HG03095 (cell line): ENCODE results near the gene ATP5PB.

ENCODE experiments used
- ATAC-seq: cut with Tn5 transposase; IDR thresholded peaks from one replicate; pipeline ENCODE4 v1.9.1; 2021; ENCODE audit warnings: moderate library complexity; ENCODE audit not compliant: unreplicated experiment

The ATP5PB gene

GRCh38 chr1:111474106-111474505, 24.8 kb downstream of the ATP5PB start:
- no peak for ATAC-seq

DNA sequence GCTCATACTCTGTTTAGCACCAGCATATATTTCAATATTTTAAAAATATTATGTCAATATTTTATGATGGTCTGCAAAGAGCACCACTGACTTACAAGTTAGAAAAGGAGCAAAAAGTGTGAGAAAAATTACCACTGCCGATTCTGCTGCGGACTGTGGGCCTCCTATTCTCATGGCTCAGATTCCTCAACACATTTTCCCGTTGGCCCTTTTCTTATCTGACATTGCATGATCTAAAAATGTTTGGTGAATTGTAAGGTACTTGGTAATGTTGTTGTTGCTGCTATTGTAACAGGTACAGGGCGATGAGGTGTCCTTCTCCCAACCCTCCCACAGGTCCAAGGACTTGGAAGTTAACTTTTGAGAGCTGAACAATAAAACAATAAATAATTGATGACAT, 25.3 kb downstream of the ATP5PB start:
- no peak for ATAC-seq

GRCh38 chr1:111475701-111476100, 26.4 kb downstream of the ATP5PB start:
- no peak for ATAC-seq

DNA sequence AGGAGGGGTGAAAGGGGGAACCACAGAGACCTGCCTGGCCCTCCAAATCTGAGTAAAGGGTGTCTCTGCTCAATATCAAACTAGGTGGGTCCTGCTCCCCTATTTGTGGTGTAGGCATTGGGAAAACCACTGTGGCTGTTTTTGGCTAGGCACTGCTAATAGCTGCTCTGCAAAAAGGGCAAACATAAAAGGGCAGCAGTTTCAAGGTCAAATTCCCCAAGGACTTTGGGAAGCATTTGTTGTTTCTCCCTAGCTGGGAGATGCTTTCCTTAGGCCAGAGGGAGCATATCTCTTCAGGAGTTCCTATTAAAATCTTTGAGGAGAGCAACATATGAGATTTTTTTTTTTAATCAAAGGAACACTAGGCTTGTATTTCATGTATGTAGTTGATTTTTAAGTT, 26.9 kb downstream of the ATP5PB start:
- ATAC-seq = no peak

GRCh38 chr1:111476761-111477309, 27.6 kb downstream of the ATP5PB start:
- ATAC-seq = peak; percentile 75

DNA sequence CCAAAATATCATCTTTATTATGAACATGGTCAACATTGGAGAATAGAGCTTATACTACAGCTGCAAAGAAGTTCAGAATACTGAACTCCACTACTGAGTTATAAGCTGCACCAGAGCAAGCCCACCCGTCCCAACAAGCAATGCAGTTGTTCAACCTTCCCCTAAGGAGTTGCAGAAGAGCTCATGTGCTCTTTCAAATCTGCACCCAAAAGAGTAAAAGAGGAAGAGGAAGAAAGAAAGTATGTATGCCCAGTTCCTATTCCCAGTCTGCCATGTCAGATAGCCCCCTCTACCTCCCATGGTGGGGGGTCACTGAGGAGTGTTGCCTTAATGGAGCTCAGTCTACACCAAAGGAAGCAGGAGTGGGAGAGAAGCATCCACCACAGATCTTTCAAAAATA, 31.4 kb downstream of the ATP5PB start:
- no peak for ATAC-seq

DNA sequence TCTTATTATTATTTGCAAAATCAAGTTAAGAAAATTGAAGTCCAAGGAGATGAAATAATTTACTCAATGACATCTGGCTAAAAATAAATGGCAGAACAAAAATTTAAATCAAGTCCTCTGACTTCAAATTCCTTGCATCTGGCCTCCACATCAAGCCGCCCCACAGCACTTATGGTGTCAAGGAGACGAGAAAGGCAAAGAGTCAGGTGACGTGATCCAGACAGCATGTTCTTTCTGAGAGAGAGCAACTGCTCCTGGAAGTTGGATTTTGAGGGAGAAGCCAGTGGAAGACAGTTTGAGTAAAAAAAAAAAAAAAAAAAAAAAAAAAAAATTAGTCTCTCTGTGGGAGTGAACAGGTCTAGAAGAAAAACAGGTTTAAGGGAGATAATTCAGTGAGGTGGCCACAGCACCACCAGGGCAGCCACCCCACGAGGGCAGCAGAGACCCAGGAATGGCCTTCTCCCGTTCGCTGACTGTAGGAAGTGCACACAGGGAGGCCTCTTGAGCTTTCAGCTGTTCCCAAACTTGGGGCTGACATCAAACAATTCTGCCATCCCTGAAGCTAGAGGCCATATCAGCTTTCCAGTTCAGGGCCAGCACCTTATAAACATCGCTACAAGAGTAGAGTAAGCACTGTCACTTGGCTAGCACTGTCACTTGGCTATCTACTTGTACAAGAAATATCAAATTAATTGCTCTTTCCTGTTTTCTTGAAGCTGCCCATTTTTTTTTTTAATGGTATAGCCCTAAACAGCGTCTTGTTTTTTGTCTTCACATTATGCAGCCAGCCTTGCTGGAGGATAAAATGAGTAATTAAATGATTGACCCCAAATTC, 32.3 kb downstream of the ATP5PB start:
- no peak for ATAC-seq

DNA sequence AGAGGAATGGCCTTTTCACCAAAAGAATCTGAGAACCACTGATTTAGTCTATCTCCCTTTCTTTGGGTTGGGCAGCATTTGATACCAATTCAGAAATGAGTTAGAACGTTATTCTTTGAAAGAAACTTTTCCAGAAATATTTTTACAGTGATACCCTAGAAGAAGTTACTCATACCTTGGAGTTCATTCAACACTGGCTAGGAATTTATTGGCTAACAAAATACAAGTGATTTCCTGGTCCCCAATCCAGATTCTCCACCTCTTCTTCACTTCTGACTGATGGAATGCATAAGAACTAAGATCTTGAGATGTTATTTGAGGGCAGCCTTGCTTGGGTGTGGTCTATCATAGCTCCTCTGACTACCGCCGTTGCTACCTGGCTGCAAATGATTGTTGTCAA, 33.9 kb downstream of the ATP5PB start:
- ATAC-seq = no peak

DNA sequence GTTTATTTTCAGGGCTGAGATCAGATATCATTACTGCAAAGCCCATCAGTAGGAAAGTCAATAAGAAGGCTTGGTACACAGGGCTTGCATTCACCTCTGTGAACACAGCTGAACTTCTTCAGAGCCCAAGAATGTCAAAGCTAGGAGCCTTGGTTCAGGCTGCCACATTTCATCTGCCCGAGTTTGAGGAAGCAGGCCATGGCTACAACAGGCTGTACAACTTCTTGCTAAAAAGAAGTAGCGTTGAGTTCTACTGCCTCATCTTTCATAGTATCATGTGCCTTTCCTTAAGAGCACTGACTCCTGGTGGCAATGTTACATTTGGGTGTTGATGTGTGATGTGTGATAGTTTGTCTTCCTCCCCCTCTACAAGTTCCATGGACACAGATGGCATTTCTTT, 34.6 kb downstream of the ATP5PB start:
- ATAC-seq = no peak

DNA sequence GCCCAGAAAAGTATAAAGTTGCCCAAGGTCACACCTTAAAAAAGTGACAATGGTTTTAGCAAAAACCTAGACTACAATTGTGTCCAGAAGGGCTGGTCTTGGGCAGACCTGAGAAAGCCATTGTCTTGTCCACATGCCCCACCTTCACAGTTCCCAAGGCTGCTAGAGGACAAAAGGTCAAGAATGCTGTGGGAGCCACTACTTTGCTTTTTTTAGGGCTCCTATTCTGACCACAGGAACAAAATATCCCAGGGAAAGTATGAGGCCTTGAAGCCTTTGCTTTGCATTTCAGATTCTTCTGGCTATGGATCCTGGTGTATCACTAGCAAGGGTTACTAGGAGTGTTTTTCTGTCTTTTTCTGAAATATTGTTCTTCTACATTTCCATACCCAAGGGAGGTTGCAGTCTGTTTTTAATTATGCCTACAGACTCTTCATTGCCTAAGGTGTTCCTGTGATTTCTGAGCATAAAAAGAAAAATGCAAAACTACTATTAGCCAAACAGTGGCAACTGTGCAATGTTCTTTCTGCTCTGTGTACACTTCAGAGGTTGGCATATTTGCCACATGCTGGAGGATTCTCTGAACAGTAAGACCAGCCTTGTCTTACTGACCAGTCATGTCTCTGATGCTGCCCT, 35.2 kb downstream of the ATP5PB start:
- no peak for ATAC-seq

GRCh38 chr1:111486431-111486830, 37.2 kb downstream of the ATP5PB start:
- no peak for ATAC-seq

DNA sequence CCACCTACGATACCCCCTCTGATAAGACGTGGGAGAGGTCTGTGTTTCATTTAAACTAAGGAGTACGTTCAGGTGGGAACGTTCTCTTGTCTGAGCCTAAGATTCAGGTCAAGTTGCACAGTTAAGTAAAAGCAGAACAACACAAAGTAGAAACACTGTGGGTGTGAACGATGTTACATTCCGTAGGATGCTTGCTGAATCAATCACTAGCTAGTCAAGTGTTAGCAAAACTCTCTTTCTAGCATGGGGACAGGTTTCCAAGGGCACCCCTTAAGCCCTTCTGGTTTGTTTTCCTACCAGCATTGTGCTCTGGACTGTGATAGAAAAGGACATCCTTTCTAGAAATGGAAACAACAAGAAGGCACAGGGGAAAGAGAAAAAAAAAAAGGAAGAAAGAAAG, 37.9 kb downstream of the ATP5PB start:
- ATAC-seq = no peak

DNA sequence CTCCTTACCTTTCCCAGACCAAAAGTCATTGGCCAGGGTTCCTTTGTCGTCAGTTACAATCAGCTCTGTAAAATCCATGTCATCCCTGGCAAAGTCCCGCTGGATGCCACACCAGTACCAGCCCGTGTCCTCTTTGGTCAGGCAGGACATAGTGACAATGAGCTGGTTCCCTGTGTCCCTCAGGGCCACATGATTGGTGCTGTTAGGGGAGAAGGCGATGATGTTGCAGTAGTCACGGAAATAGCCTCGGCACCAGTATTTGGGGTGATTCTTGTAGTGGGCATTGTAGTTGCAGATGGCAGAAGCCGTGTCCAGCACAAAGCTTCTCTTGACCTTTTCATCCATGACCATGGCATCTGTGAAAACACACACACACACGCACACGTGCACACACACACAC, 39.4 kb downstream of the ATP5PB start:
- ATAC-seq = no peak

DNA sequence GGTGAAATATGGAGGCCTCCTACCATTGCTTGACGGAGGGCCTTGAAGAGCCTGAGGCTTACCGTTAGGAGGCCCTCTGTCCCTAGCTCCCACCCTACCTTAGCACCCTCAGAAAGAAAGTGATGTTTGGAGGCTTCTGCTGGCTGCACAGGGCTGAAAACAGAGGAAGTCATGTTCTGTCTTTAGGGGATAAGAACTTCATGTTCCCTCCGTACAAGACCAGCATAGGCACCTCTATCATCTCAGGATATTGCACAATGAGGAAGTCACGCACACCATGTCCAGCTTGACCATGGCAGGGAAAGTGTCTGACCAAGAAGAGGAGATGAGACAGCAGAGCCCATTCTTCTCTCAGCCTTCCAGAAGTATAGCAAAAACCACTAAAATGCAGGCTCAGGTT, 40.3 kb downstream of the ATP5PB start:
- no peak for ATAC-seq

DNA sequence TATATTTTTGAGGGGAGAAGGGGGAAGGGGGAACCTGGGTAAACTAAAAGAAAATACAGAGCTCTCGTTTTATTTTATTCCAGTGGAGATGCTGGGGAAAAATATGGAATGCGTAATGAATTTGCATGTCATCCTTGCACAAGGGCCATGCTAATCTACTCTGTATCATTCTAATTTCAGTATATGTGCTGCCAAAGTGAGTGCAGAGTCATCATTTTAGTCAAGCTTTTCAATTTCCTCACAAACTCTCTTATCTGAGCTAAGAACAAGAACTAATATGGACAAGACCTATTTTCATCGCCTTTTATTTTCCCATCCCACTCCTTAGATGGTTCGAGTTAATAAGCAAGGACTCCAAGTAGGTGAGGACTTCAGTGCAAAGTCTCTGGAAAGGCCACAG, 41.0 kb downstream of the ATP5PB start:
- ATAC-seq = no peak

DNA sequence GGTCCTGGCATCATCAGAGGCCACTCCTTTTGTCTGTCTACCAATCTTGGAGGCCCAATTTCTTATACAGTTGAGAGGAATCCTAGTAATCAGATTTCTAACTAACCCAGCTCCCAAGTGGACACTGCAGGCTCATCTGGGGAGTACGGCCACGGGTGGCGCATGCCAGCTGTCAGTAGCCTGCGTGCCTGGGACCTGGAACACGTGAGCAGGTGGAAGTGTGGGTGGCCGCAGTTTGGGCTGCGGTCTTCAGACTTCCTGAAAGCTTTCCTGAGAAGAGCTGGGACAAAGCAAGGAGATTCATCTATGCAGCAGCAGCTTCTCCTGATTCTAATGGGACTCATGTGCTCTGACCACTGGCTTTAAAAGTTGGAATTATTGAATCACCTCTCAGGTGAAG, 41.8 kb downstream of the ATP5PB start:
- no peak for ATAC-seq

DNA sequence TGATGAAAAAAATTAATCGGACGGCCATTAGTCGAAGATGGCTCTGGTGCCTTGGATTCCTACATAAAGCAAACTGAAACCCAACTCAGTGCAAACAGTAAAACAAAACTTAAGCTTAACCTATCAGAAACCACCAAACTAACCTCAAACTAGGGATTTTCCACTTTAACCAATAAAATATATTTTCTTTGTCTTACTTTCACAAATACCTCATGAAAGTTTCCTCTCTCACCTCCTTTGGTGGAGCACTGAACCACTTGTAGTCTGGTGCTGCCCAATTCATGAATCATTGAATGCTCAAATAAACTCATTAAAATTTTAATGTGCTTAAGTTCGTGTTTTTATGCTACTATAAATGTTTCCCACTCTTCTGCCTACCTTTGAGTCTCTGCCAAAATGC, 47.1 kb downstream of the ATP5PB start:
- ATAC-seq = no peak

DNA sequence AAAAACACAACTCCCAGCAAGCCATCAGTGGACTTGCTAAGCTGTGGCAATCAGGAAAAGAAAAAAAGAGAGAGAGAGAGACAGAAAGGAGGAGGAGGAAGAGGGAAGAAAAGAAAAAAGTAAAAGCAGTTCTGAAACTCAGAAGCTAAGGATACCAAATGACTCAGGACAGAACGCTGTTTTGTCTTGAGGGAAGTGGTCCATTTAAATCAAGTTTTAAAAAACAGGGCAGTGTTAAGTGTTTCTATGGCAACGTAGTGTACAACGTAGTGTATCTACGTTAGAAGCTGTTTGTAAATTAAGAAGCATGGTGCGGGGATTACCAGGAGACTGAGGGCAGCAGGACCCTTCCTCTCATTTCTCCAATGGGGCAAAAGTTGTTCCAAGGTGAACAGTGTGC, 48.3 kb downstream of the ATP5PB start:
- ATAC-seq = no peak

GRCh38 chr1:111499026-111499785, 49.9 kb downstream of the ATP5PB start:
- ATAC-seq = no peak

DNA sequence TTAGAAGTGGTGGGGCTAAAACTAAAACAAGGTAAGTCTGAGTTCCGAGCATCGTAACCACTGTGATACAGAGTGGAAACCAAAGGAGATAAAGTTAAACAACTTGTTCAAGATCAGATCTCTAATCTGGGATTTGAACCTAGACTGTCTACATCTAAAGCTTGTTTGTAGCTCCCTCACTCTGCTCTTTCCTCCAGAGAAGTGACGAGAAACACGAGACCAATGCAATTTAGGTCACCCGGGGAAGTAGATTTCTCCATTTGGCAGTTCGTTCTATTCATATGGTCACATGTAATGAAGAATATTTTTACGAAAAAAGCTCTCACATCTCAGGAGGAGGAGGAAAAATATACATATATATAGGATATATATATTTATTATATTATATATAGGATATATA, 52.4 kb downstream of the ATP5PB start:
- no peak for ATAC-seq

- ATAC-seq = no peak
Measured at GRCh38 chr1:111503585-111504060, 54.4 kb downstream of the ATP5PB start, which contains the start of the genes ADORA3 and TMIGD3. Gene ADORA3, minus strand, starts transcription at chr1:111503633. Its CDS starts 279 bp downstream, at chr1:111503354. Gene TMIGD3, minus strand, starts transcription at chr1:111503633. Its CDS starts 279 bp downstream, at chr1:111503354.
